Caco-2 (cell line): Measurements from ENCODE around the gene STAT2. TPM values are rescaled to one million over a fixed set of nuclear protein-coding genes. Genes with fewer than 3 reads are reported as not detected.
A peak's percentile ranks its signal among the peaks of the same experiment; 100 is the strongest.

Experiments used
- BruUV-seq: library from RNA; stranded (reverse); fragments of 400-500 nt; replicated peaks from 2 replicates; lab custom pipeline; 2021; lab: Mats Ljungman, UMichigan
- CTCF ChIA-PET: fragments of 300-600 bp; sonication (Branson Sonifier 250); formaldehyde crosslinking; loops from one replicate; lab custom pipeline; 2022; ENCODE audit warnings: antibody characterized with exemption; lab: Charles Lee
- POLR2A ChIA-PET: fragments of 300-600 bp; sonication (Branson Sonifier 250); formaldehyde crosslinking; loops from one replicate; lab custom pipeline; 2022; ENCODE audit warnings: antibody characterized with exemption; lab: Charles Lee
- DNase-seq, 2 experiments: peaks; one replicate each; pipeline versions ENCODE4 v3.0.0 to v3.0.0-alpha.2; 2020 to 2022
- H3K27me3 ChIP-seq: replicated peaks from 2 replicates; pipeline ENCODE4 v1.6.0; 2011; ENCODE audit warnings: low read length; ENCODE audit not compliant: control insufficient read depth, insufficient read depth
- H3K36me3 ChIP-seq: 2 replicates; pipeline ENCODE4 v1.5.1; 2011; ENCODE audit warnings: low read length; ENCODE audit not compliant: control insufficient read depth, insufficient read depth
- H3K4me1 ChIP-seq: fragments of 250-450 bp; sonication (Bioruptor Pico); 2 replicates; pipeline ENCODE4 v1.5.1; 2020; ENCODE audit warnings: mild to moderate bottlenecking
- H3K4me3 ChIP-seq: 2 replicates; pipeline ENCODE4 v1.5.1; 2011; ENCODE audit warnings: low read depth, mild to moderate bottlenecking, control low read depth, low read length
- H3K9me3 ChIP-seq: fragments of 250-450 bp; sonication (Bioruptor Pico); 2 replicates; pipeline ENCODE4 v1.5.1; 2020; ENCODE audit warnings: mild to moderate bottlenecking, moderate library complexity
- H3K27ac Mint-ChIP-seq: one replicate; pipeline ENCODE4 v1.8.0; 2022; ENCODE audit warnings: mixed read lengths; ENCODE audit not compliant: unreplicated experiment
- H3K27me3 Mint-ChIP-seq: one replicate; pipeline ENCODE4 v1.8.0; 2022; ENCODE audit warnings: mixed read lengths; ENCODE audit not compliant: insufficient read depth, unreplicated experiment
- H3K36me3 Mint-ChIP-seq: one replicate; pipeline ENCODE4 v1.8.0; 2022; ENCODE audit warnings: mild to moderate bottlenecking, mixed read lengths; ENCODE audit not compliant: insufficient read depth, unreplicated experiment
- H3K4me1 Mint-ChIP-seq: one replicate; pipeline ENCODE4 v1.8.0; 2022; ENCODE audit warnings: low read depth, mixed read lengths; ENCODE audit not compliant: unreplicated experiment
- H3K4me3 Mint-ChIP-seq: one replicate; pipeline ENCODE4 v1.8.0; 2022; ENCODE audit warnings: mild to moderate bottlenecking, moderate library complexity, mixed read lengths; ENCODE audit not compliant: unreplicated experiment
- H3K9me3 Mint-ChIP-seq: one replicate; pipeline ENCODE4 v1.8.0; 2022; ENCODE audit warnings: mixed read lengths; ENCODE audit not compliant: unreplicated experiment
- intact Hi-C: fragments of 100-400 bp; cut with micrococcal nuclease; formaldehyde crosslinking; loops from one replicate; pipeline ENCODE4 v1.10.0; 2022; ENCODE audit not compliant: unreplicated experiment
- total RNA-seq: library from RNA; stranded (reverse); gene quantifications from 2 replicates; pipeline ENCODE4 v1.2.3, GENCODE V29; 2022
- TF ChIP-seq, protein P1 (sequence below), 2 experiments: fragments of 200-600 bp in 1 of 2; IDR thresholded peaks; 1 replicate in 1 of 2; 2 replicates in 1 of 2; pipeline versions ENCODE4 v1.5.1 to v1.8.0; 2011 to 2022; ENCODE audit warnings: antibody characterized with exemption in 1 of 2, control low read depth in 1 of 2, inconsistent platforms in 1 of 2, low read depth in 1 of 2, low read length in 1 of 2, mild to moderate bottlenecking in 1 of 2, moderate library complexity in 1 of 2; ENCODE audit not compliant: insufficient read depth in 1 of 2, severe bottlenecking in 1 of 2, unreplicated experiment in 1 of 2

The STAT2 gene
- total RNA-seq, 1 experiment from 2014 or later: 76.7 TPM

DNA sequence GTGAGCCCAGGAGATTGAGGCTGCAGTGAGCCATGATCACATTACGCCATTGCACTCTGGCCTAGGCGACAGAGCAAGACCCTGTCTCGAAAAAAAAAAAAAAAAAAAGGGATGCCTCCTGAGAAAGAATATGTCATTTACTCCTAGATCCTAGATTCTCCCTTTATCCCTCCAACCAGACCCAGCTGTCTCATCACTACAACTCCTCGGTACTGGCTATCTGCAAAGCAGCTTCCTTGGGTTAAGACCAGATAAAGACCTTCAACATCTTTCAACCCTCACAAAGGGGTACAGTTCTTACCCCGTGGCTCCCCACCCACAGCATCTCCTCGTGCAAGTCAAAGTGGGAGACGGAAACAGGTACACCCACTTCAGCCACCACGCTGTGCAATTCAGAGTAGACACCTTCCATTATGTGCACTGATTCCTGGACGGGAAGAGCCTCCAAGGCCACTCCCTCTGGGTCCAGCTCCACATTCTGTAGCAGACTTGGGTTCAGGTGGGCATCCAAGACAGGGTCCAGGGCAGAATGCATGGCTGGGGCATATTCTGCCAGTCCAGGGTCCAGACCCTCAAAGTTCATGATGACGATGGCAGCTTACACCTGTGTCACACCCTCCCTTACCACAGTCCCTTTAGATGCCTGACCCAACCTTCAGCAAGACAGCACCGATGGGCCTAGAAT is 27.3 kb downstream of the STAT2 start:
- TF ChIP-seq, protein P1, sequence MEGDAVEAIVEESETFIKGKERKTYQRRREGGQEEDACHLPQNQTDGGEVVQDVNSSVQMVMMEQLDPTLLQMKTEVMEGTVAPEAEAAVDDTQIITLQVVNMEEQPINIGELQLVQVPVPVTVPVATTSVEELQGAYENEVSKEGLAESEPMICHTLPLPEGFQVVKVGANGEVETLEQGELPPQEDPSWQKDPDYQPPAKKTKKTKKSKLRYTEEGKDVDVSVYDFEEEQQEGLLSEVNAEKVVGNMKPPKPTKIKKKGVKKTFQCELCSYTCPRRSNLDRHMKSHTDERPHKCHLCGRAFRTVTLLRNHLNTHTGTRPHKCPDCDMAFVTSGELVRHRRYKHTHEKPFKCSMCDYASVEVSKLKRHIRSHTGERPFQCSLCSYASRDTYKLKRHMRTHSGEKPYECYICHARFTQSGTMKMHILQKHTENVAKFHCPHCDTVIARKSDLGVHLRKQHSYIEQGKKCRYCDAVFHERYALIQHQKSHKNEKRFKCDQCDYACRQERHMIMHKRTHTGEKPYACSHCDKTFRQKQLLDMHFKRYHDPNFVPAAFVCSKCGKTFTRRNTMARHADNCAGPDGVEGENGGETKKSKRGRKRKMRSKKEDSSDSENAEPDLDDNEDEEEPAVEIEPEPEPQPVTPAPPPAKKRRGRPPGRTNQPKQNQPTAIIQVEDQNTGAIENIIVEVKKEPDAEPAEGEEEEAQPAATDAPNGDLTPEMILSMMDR (IDR thresholded peaks at IDR 0.05; ENCODE audit: insufficient read depth in 1 of 2, low read depth in 1 of 2, low read length in 1 of 2, severe bottlenecking in 1 of 2, unreplicated experiment in 1 of 2): no peak
- H3K36me3 Mint-ChIP-seq: peaks cover 13% of the 10 kb centered on the region
- POLR2A ChIA-PET: interaction anchor here (0.5 to 1.3 kb wide), 4 partner anchors 21 to 132 kb away, joined by 3 to 9 read pairs (median 3); partner anchors contain the start of genes STAT2 and TIMELESS
- Histone ChIP-seq H3K4me3 (peak overlapping the region; percentile 63), H3K36me3 (no peaks in the 10 kb centered on the region), H3K9me3 (no peaks in the 10 kb centered on the region), H3K4me1 (peaks cover 23% of the 10 kb centered on the region), H3K27me3 (no peaks in the 10 kb centered on the region)
- no peaks in the 10 kb centered on the region for H3K9me3 Mint-ChIP-seq
- BruUV-seq: no TSS peak
- intact Hi-C loops: loop anchor here (1.0 to 5.0 kb wide), 2 partner anchors 16 to 115 kb away; partner anchors contain the start of gene TIMELESS
- no peaks in the 10 kb centered on the region for H3K27me3 Mint-ChIP-seq
- peak overlapping the region; percentile 99 for H3K27ac Mint-ChIP-seq
- DNase-seq: no peak
- peak overlapping the region; percentile 98 for H3K4me3 Mint-ChIP-seq
- CTCF ChIA-PET: interaction anchor here (0.5 to 1.1 kb wide), 2 partner anchors 17 to 165 kb away, joined by 3 to 4 read pairs; partner anchors contain the start of gene CNPY2
- peaks cover 8% of the 10 kb centered on the region for H3K4me1 Mint-ChIP-seq

DNA sequence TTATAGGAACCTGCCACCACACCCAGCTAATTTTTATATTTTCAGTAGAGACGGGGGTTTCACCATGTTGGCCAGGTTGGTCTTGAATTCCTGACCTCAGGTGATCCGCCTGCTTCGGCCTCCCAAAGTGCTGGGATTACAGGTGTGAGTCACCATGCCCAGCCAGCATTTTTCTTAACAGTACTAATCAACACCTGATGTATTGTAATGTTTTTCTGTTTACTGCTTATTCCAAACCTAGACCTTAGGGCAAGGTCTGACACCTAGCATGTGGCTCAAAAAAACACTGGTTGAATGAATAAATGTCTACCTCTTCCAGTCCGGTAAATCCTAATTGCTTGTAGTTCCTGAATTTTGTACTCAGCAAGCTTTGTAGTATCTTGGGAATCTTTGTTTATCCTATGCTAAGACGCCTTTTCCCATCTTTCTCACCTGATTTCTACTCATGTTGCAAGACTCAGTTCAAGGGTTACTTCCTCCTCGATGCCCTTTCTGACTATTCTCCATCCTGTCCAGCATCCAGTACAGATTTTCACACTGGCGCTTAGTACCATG is 28.9 kb downstream of the STAT2 start:
- peaks cover 23% of the 10 kb centered on the region for H3K4me1 ChIP-seq
- no peaks in the 10 kb centered on the region for H3K9me3 Mint-ChIP-seq
- TF ChIP-seq, protein P1 (IDR thresholded peaks at IDR 0.05; ENCODE audit: insufficient read depth in 1 of 2, low read depth in 1 of 2, low read length in 1 of 2, severe bottlenecking in 1 of 2, unreplicated experiment in 1 of 2): no peak
- H3K27me3 ChIP-seq: no peaks in the 10 kb centered on the region
- no peak for DNase-seq
- no peak overlapping the region for H3K4me3 ChIP-seq
- H3K4me1 Mint-ChIP-seq: no peaks in the 10 kb centered on the region
- no TSS peak for BruUV-seq
- H3K36me3 Mint-ChIP-seq: peaks cover 13% of the 10 kb centered on the region
- no peaks in the 10 kb centered on the region for H3K27me3 Mint-ChIP-seq
- intact Hi-C loops: loop anchor here (5.0 kb wide), 1 partner anchor 116 kb away; the partner anchor contains the start of gene TIMELESS
- no peak overlapping the region for H3K27ac Mint-ChIP-seq
- ChIA-PET POLR2A (no interaction called here), CTCF (no interaction called here)
- H3K9me3 ChIP-seq: no peaks in the 10 kb centered on the region
- H3K36me3 ChIP-seq: no peaks in the 10 kb centered on the region
- H3K4me3 Mint-ChIP-seq: no peak overlapping the region

DNA sequence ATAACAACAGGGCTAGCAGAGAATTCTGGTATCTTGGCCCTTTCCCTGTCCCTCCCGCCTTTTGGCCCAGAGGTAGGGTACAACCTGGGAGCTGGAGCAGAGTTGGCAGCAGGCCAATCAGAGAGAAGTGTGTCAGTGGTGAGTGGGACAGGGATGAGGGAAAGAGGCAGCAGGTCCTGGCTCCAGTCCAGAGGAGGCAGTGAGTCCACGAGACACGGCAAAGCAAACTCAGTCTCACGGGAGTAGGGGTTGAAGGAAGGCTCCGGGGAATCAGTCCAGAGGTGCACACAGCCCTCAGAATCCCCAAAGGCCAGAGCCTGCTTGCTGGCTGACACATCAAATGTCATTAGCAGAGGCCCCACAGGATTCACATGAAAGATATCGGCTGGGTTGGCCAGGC is 33.4 kb downstream of the STAT2 start:
- H3K36me3 ChIP-seq: no peaks in the 10 kb centered on the region
- Mint-ChIP-seq H3K9me3 (no peaks in the 10 kb centered on the region), H3K27ac (no peak overlapping the region), H3K4me3 (no peak overlapping the region), H3K4me1 (no peaks in the 10 kb centered on the region), H3K36me3 (no peaks in the 10 kb centered on the region), H3K27me3 (no peaks in the 10 kb centered on the region)
- H3K4me3 ChIP-seq: no peak overlapping the region
- H3K27me3 ChIP-seq: no peaks in the 10 kb centered on the region
- no peaks in the 10 kb centered on the region for H3K9me3 ChIP-seq
- peaks cover 8% of the 10 kb centered on the region; the same call in 1 of the 2 replicates for H3K4me1 ChIP-seq
- TF ChIP-seq, protein P1 (IDR thresholded peaks at IDR 0.05; ENCODE audit: insufficient read depth in 1 of 2, low read depth in 1 of 2, low read length in 1 of 2, severe bottlenecking in 1 of 2, unreplicated experiment in 1 of 2): no peak
- intact Hi-C loops: no loop called here
- no TSS peak for BruUV-seq
- CTCF ChIA-PET: no interaction called here
- POLR2A ChIA-PET: no interaction called here
- no peak for DNase-seq
